GM12875 (cell line): ENCODE data around the gene CMYA5.

ENCODE experiments used
- H3K4me3 ChIP-seq: one replicate; pipeline ENCODE4 v1.5.1; 2011; ENCODE audit warnings: low read depth, low read length, control low read depth
- TF ChIP-seq, protein P1 (sequence below): IDR thresholded peaks from 2 replicates; pipeline ENCODE4 v1.5.1; 2011; ENCODE audit warnings: low read depth, mild to moderate bottlenecking, control low read depth, inconsistent platforms, low read length, moderate library complexity, borderline replicate concordance; ENCODE audit not compliant: insufficient read depth

CMYA5 gene

DNA sequence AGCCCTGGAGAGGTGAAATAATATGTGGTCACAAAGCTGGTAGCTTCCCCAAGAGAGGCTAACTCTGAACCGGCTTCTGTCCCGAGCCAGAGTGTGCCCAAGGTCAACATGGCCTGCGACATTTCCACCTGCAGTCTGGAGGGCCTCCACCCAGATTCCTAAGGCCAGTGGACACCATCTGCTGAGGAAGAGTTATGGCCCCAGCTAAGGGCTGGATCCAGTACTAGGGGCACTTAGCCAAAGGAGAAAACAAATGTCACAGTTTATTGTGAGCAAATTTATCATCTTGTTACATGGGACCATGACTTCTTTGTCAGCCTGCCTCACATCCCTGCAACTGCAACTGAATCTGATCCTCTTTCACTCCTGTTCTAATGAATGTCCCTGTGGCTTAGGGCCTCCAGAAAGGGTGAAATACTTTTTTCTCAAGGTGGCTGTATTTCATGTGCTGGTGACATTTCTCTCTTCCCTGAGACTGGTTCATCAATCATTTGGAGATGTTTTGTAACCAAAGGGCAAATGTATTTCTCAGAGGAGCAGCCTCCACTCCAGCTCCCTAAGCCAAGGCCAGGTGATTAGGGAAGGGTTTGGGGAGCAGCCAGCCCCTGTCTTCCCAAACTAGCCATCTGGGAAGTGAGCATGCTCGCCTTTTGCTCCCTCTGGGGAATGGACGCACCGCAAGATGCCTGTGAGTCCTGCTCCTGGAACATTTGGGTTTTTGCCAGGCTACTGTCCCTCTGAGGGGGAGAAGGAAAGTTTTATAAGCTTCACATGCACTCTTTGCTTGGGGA is 148.3 kb downstream of the CMYA5 start:
- TF ChIP-seq, protein P1, sequence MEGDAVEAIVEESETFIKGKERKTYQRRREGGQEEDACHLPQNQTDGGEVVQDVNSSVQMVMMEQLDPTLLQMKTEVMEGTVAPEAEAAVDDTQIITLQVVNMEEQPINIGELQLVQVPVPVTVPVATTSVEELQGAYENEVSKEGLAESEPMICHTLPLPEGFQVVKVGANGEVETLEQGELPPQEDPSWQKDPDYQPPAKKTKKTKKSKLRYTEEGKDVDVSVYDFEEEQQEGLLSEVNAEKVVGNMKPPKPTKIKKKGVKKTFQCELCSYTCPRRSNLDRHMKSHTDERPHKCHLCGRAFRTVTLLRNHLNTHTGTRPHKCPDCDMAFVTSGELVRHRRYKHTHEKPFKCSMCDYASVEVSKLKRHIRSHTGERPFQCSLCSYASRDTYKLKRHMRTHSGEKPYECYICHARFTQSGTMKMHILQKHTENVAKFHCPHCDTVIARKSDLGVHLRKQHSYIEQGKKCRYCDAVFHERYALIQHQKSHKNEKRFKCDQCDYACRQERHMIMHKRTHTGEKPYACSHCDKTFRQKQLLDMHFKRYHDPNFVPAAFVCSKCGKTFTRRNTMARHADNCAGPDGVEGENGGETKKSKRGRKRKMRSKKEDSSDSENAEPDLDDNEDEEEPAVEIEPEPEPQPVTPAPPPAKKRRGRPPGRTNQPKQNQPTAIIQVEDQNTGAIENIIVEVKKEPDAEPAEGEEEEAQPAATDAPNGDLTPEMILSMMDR, result no peak

GRCh38 chr5:79840084-79840990 is 150.7 kb downstream of the CMYA5 start:
- TF ChIP-seq, protein P1, result no peak
- H3K4me3 ChIP-seq, result no peak overlapping the region

More for the DNA sequence above, 148.3 kb downstream of the CMYA5 start:
- no peak overlapping the region for H3K4me3 ChIP-seq

DNA sequence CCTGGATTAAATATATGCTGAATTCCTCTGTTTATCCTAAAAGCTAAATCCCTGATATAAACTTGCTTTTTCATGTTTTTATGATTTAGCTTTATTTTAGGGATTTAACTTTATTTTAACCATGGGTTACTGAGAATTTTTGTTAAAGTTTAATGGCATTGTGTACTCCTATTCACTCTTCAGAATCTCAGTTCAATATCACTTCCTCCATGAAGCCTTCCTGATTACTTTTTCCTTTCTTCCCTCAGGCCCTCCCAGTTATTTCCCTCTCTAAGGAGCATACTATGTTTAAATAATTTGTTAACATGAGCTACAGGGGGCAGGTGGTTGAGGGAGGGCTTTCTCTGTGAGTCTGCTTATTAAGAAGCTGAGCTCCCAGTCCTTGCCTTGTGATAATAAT is 151.5 kb downstream of the CMYA5 start:
- TF ChIP-seq, protein P1, result no peak
- no peak overlapping the region for H3K4me3 ChIP-seq

- TF ChIP-seq, protein P1, result no peak
- no peak overlapping the region for H3K4me3 ChIP-seq
Observed at GRCh38 chr5:79842006-79842881, 152.6 kb downstream of the CMYA5 start.

DNA sequence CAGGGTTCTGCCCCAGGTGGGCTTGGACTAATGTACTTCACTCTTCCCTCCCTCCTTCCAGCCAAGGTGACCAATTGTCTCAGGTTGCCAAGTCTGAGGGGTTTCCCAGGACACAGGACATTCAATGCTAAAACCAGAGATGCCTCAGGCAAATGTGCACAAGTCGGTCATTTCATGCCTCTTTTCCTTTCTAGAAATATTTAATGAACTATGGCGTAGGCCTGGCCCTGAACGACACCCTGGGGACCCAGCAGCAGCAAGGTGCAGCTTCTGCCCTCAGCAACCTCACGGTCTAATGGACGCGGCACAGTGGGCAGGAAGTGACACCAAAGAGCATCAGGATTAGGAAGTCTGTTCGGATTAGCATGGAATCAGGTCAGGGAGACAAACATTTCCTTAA is 153.4 kb downstream of the CMYA5 start:
- TF ChIP-seq, protein P1, result no peak
- no peak overlapping the region for H3K4me3 ChIP-seq

GRCh38 chr5:79843450-79844388 is 154.1 kb downstream of the CMYA5 start:
- TF ChIP-seq, protein P1, result no peak
- no peak overlapping the region for H3K4me3 ChIP-seq
